ENCODE data around the gene PARD3B.

DNA sequence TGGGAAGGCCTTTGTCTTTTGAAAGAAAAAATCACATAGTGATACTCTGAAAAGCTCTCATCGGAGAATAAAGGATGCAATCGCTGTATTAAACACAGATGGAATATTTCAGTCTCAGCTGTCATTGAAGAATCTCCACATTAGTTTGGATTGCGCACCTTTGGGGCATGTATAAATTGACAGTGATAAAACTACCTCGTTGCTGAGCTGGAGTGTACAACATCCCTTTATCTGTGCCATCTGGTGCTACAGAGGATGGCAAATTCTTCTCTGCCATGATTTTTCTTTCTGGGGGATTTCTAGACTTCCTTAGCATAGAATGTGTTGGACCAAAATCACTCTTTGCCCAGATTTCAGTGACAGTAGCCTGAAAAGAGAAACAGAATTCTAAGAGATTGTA lies 185.3 kb downstream of the PARD3B start:
- TF ChIP-seq, protein P1, sequence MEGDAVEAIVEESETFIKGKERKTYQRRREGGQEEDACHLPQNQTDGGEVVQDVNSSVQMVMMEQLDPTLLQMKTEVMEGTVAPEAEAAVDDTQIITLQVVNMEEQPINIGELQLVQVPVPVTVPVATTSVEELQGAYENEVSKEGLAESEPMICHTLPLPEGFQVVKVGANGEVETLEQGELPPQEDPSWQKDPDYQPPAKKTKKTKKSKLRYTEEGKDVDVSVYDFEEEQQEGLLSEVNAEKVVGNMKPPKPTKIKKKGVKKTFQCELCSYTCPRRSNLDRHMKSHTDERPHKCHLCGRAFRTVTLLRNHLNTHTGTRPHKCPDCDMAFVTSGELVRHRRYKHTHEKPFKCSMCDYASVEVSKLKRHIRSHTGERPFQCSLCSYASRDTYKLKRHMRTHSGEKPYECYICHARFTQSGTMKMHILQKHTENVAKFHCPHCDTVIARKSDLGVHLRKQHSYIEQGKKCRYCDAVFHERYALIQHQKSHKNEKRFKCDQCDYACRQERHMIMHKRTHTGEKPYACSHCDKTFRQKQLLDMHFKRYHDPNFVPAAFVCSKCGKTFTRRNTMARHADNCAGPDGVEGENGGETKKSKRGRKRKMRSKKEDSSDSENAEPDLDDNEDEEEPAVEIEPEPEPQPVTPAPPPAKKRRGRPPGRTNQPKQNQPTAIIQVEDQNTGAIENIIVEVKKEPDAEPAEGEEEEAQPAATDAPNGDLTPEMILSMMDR (conservative IDR thresholded peaks at IDR 0.05): no peak
- TF ChIP-seq EZH2 (IDR thresholded peaks at IDR 0.05; ENCODE audit: low read depth): no peak

Measured in PC-9 (cell line).